ENCODE results near the gene NPM3. TPM values are rescaled to one million over a fixed set of nuclear protein-coding genes. Genes with fewer than 3 reads are reported as not detected.

NPM3 gene
- total RNA-seq, 1 donor from 2014 or later, result 28.7 TPM

DNA sequence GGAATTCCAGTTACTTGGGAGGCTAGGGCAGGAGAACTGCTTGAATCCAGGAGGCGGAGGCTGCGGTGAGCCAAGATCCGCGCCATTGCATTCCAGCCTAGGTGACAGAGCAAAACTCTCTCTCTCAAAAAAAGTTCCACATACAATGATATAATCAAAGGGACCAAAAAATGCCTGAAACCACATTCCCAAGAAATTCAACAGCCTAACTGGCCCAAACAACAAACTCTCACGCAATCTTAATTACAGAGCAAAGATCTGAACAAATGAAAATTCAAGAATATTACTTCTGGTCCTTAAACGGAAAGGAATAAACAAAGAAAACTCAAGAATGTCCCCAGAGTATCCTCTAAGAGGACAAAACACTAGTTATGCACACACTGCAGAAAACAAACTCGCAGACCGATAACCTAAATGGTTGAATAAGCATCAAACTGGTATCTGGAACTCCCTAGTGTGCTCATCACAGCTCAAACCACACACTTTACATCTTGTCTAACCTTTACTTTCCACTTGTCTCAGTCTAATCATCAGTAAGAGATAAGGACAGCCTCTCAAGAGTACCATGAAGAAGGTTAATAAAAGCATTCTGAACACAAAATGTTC lies 31.3 kb upstream of the NPM3 start:
- DNase-seq (ENCODE audit: low spot score in 2 of 2), result no peak
- peaks cover 5 to 30% of the 10 kb centered on the region in 2 donors for H3K36me3 ChIP-seq
- peaks cover 0 to 27% of the 10 kb centered on the region in 2 donors for H3K4me1 ChIP-seq
- TF ChIP-seq, protein P1, sequence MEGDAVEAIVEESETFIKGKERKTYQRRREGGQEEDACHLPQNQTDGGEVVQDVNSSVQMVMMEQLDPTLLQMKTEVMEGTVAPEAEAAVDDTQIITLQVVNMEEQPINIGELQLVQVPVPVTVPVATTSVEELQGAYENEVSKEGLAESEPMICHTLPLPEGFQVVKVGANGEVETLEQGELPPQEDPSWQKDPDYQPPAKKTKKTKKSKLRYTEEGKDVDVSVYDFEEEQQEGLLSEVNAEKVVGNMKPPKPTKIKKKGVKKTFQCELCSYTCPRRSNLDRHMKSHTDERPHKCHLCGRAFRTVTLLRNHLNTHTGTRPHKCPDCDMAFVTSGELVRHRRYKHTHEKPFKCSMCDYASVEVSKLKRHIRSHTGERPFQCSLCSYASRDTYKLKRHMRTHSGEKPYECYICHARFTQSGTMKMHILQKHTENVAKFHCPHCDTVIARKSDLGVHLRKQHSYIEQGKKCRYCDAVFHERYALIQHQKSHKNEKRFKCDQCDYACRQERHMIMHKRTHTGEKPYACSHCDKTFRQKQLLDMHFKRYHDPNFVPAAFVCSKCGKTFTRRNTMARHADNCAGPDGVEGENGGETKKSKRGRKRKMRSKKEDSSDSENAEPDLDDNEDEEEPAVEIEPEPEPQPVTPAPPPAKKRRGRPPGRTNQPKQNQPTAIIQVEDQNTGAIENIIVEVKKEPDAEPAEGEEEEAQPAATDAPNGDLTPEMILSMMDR (IDR thresholded peaks at IDR 0.05), result no peak
- intact Hi-C loops (cut with DNase I), result loop anchor here (5.0 kb wide), 2 partner anchors 308 to 817 kb away; partner anchors contain the start of genes LDB1 and LZTS2
- no peak overlapping the region for H3K27ac ChIP-seq
- H3K27me3 ChIP-seq, result no peaks in the 10 kb centered on the region
- H3K4me3 ChIP-seq, result peak overlapping the region; percentile 83 to 88
- no peaks in the 10 kb centered on the region for H3K9me3 ChIP-seq

DNA sequence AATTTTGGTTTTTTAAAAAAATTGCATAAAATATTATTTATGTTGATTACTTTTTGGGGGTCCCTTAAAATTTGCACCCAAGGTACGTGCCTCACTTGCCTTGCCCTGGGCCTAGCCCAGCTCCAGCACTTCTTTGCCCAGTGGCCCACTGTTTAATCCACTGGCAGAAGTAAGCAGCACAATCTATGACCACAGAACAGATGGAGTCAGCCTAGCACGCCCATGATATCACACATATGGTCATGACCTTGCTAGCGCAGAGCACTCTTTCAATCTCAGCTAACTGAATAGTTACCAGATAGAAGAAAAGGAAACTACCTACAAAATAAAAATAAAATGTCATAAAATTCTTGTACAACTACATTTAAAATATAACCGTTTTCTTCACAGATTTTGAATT lies 29.4 kb upstream of the NPM3 start:
- TF ChIP-seq, protein P1 (IDR thresholded peaks at IDR 0.05), result no peak
- Histone ChIP-seq H3K27ac (no peak overlapping the region), H3K27me3 (no peaks in the 10 kb centered on the region), H3K9me3 (no peaks in the 10 kb centered on the region), H3K4me3 (peak overlapping the region in 1 of 2 donors; percentile 3), H3K4me1 (peaks cover 0 to 25% of the 10 kb centered on the region in 2 donors), H3K36me3 (peaks cover 23 to 49% of the 10 kb centered on the region in 2 donors)
- DNase-seq (ENCODE audit: low spot score in 2 of 2), result no peak
- intact Hi-C loops (cut with DNase I), result no loop called here

DNA sequence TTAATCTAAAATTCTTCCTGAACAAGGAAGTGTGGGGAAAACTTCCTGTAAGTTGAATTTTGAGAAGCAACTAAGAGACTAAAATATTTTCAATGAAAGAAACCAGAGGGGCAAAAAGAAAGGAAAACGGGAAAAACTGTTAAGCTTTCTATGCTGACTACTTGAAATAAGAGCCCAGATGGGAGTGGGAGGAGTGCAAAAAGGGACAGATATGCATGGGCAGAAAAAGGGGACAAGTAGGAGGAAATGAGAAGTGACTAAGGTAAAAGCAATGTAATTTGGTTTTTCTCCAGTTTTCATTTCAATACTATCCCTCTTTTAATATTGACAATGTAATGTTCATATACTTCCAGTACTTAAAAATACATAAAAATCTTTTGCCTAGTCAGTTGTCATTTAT lies 23.9 kb upstream of the NPM3 start:
- intact Hi-C loops (cut with DNase I), result no loop called here
- no peaks in the 10 kb centered on the region for H3K9me3 ChIP-seq

DNA sequence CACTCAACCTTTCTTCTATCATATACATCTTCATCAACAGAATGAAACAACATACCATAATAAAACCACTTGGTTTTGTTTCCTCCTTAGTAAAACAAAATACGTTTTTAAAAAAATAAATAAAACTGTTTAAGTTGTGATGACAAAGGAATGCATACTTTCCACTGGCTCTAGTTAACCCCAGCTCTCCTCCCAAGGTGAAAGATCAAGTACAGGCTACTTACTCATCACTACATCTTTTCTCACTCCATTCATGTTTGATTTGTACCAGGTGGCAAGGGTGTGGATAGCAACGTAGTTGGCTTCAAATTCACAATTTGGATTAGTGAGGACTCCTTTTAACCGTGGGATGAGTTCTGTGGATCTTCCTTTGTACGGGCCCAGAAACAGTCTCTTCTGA lies 20.3 kb upstream of the NPM3 start:
- H3K4me3 ChIP-seq, result no peak overlapping the region
- intact Hi-C loops (cut with DNase I), result no loop called here
- no peaks in the 10 kb centered on the region for H3K4me1 ChIP-seq
- no peaks in the 10 kb centered on the region for H3K27me3 ChIP-seq
- DNase-seq (ENCODE audit: low spot score in 2 of 2), result no peak
- peaks cover 97 to 100% of the 10 kb centered on the region in 2 donors for H3K36me3 ChIP-seq
- H3K27ac ChIP-seq, result no peak overlapping the region
- TF ChIP-seq, protein P1 (IDR thresholded peaks at IDR 0.05), result no peak
- no peaks in the 10 kb centered on the region for H3K9me3 ChIP-seq

More for the DNA sequence above, 23.9 kb upstream of the NPM3 start:
- no peak for DNase-seq (ENCODE audit: low spot score in 2 of 2)
- Histone ChIP-seq H3K36me3 (peaks cover 75 to 97% of the 10 kb centered on the region in 2 donors), H3K4me1 (peaks cover 0 to 14% of the 10 kb centered on the region in 2 donors), H3K27ac (no peak overlapping the region), H3K27me3 (no peaks in the 10 kb centered on the region), H3K4me3 (no peak overlapping the region)
- TF ChIP-seq, protein P1 (IDR thresholded peaks at IDR 0.05), result no peak

DNA sequence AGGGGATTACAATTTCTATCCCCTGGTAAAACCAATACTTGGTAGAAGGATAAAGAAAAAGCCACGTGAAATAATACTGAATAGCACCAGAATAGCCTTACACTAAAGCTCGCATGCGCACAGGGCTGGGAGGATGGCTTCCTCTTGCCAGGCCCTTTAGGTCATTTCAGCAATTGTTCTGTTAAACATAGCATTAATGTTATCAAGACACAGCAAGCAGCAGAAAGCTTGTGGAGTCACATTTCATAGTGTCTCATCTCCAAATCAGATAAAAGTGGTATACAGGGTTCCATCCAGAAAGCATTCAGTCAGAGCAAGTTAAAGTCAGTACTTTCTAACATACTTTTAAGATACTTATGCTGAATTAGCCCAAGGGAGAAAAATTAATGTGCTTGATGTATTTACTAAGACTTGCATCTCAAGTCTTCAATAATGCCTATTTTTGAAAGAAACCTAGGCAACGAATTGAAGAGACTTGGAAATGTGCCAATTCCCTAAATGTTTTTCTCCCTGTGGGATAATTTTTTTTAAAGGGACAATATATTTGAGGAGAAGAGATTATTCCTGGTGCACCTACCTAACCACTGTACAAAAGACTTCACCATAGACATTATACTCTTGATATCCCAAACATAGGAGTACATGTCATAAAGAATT lies 14.3 kb upstream of the NPM3 start:
- Histone ChIP-seq H3K4me3 (no peak overlapping the region), H3K9me3 (no peaks in the 10 kb centered on the region), H3K4me1 (no peaks in the 10 kb centered on the region), H3K27ac (no peak overlapping the region), H3K36me3 (peaks cover 96 to 100% of the 10 kb centered on the region in 2 donors), H3K27me3 (no peaks in the 10 kb centered on the region)
- no peak for DNase-seq (ENCODE audit: low spot score in 2 of 2)
- intact Hi-C loops (cut with DNase I), result no loop called here
- TF ChIP-seq, protein P1 (IDR thresholded peaks at IDR 0.05), result no peak

All from ascending aorta (tissue), 2 donors.